NOMO-1 treated with DMSO at 0.1 percent for 48 hours (cell line): Measurements from ENCODE around the gene ROBO2.

Source experiments
- DNase-seq: peaks from one replicate; lab custom pipeline; 2025; ENCODE audit not compliant: unreplicated experiment; lab: John Stamatoyannopoulos, UW

The ROBO2 gene

DNA sequence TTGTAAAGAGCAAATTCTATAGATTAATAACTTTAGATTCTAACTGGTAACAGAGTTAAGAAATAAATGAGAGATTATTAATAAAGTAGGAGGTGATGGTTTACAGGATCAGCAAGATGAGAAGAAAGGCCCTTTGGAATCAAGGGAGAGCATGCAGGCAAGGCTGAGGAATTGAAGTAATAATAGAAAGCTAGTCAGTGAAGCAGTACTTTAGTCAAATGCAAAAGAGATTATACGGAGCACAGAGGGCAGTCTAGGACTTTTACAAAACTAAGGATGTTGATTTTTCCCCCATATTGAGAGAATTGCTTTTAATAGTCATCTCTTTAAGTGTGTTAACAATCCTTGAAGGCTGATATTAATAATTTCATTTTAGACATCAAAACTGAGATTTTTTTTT, 146.4 kb downstream of the ROBO2 start:
- no peak for DNase-seq

- peak; percentile 76 for DNase-seq
These were observed 146.8 kb downstream of the ROBO2 start for GRCh38 chr3:77186728-77187127.

DNA sequence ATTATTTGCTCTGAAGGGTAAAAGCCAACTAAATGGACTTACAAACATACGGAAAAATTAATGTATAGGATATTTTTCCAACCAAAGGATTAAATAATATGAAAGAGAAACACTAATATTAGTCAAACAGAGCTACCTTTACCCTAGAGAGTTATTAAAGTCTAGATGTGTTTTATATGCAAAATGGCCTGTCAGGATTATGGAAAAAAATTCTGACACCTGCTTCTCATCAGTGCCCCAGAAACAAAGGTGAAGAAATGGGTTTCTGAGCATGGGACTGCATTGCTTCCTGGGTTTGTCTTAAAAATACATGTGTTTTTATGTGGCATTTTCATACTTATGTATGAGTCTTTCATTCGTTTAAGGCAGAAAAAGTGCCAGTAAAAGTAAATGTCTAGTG, 148.3 kb downstream of the ROBO2 start:
- DNase-seq: no peak

DNA sequence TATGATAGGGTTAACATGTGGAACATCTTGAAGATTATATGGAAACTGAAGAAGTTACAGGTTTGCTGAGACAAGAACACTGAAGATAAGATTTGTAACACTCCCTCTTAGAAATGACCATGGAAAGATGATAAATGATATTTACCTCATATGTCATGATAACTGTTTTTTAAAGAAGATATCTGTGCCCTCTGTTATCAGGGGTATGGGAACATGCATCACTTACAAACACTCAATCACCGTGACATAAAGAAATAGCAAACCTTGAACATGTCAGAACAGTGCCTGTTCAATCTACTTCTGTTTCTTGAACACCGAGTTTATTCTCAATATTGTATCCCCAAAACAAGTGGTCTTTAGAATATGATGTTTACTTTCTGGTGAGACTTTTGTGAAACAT, 149.4 kb downstream of the ROBO2 start:
- DNase-seq: no peak

GRCh38 chr3:77189684-77190083, 149.8 kb downstream of the ROBO2 start:
- no peak for DNase-seq

DNA sequence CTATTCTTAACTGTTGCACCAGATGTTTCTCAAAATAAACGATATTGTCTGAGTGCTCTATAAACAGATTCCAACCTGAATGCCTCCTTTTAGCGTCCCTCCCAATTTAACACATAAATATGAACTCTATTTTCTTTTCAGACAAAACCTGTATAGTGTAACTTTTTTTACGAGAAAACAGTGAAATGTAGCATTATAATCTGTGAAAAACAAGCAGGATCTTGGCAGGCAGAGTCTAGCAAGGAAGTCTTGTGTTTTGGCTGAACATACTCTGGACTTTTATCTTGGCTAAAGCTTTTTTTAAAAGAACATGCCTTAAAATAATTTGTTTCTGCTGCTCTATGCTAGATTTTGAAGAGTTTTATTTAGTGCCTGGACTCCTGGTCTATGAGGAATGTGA, 150.5 kb downstream of the ROBO2 start:
- no peak for DNase-seq

GRCh38 chr3:77191014-77191413, 151.1 kb downstream of the ROBO2 start:
- no peak for DNase-seq

DNA sequence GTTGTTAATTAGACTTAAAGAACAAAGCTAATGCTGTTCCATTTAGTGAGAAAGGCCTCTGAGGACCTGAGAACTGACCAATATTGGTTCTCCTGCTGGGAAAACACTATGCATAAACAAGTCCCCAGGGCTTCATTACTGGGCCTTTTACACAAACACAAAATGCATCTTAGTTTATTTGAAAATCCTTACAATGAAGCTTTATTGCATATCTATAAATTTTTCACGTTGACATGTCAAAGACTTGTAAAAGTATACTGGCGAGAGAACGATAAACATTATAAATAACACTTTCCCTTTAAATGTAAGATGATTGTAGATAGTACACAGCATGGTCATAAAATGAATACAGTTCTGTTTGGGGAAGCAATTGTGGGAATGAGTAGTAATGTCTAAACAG, 151.7 kb downstream of the ROBO2 start:
- DNase-seq: no peak

DNA sequence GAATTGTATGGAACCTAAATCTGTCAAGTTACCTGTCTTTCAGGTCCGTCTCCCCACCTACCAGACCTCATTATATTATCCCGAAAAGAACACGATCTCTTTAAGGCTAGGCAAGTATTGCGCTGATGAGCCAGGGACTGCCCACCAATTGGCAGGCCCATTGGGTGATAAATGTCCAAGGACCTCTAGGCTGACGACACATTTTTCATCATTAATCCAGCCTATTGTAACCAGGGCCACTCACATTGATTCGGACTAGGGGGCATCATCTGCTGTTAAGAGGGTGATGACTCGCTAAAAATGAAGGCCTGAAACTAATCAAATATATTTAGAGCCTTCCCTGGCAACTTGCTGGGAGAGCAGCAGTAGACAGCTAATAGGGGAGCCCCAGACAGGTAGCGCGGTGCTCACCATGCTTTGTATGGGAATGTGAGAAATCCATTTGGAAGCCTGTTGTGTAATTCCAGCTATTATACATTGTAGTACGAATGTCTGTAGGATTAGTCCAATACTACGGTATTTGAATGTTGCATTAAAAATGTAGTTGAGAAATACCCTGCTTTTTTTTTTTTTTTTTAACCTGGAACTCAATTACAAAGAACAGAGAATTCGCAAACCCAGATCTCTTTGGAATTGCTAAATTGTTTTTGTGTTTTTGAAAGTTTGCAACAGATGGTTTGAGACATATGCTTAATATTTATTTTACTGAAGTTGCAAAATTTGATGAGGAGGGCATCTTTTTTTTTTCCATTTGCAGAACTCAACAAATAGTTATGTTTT, 156.1 kb downstream of the ROBO2 start:
- DNase-seq: no peak

- no peak for DNase-seq
These were observed 157.5 kb downstream of the ROBO2 start for GRCh38 chr3:77197408-77197807.

GRCh38 chr3:77203851-77204250, 164.0 kb downstream of the ROBO2 start:
- DNase-seq: no peak

DNA sequence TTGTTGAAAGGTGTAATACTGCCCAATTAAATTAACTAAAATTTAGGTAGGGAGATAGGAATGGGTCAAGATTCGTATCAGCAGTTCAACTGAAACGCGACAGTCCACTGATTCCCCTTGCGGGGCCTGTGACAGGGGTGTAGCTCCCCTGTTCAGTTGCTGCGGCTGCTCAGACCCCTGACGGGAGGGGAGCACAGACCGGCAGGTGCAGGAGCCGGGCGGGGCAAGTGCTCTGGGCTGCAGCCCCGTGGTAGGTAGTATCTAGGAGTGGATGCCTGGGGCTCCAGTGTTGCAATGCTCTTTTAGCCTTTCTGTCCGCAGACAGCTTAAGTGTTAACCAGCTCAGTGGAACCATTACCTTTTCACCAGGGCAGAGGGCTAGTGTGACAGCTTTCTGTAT, 164.9 kb downstream of the ROBO2 start:
- DNase-seq: no peak

- DNase-seq: no peak
These were observed 167.9 kb downstream of the ROBO2 start for GRCh38 chr3:77207753-77208152.

DNA sequence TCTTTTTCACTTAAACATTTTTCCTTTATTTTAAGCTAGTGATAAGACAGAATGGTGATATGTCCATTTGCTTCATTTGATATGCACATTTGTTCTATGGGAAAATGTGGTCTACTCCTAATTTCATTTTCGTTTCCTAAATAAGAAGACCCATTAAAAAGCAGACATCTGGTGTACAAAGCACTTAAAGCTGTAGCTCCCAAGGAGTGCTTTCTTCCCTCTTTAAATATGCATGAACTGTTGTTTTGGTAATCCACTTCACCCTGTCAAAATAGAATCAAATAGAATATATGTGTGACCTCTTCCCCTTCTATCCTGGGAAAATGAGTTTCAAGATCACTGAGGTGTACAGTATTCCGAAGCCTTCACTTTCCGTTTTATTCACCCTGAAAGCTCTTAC, 182.8 kb downstream of the ROBO2 start:
- DNase-seq: no peak

DNA sequence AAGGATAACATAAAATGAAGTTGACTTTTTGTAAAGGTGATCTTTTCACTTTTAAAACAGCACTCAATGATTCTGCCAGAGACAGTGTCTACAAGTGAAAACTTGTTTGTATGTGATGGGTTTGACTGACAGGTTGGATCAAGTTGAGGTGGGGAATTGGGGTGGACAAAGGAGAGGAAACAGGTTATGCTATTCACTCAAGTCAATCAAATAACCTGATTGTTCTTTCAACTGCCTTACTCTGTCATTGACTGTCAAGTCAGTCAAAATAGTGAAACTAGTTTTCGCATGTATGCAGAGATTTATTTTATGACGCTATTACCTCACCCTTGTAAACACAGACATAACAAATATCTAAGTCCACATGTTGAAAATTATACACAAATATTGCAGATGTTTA, 187.7 kb downstream of the ROBO2 start:
- no peak for DNase-seq

- DNase-seq: no peak
These were observed 192.7 kb downstream of the ROBO2 start for GRCh38 chr3:77232557-77232956.

DNA sequence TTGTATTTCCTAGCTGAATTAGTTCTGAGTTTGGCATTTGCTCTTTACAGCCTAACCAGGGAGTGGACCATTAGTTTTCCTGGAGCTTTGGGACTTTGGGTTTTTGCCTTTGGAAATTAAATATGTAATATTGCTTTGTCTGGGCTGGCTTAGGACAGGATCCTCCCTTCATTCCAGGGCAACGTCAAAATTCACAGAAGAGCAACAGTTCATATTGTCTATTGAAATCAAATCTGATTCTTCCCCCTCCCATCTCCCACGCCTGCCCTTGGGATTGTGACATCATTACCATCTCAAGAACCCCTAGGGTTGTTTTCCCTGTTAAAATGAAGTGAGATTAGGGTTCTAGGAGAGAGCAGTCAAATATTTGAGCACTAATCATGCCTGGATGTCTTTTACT, 194.1 kb downstream of the ROBO2 start:
- DNase-seq: no peak

DNA sequence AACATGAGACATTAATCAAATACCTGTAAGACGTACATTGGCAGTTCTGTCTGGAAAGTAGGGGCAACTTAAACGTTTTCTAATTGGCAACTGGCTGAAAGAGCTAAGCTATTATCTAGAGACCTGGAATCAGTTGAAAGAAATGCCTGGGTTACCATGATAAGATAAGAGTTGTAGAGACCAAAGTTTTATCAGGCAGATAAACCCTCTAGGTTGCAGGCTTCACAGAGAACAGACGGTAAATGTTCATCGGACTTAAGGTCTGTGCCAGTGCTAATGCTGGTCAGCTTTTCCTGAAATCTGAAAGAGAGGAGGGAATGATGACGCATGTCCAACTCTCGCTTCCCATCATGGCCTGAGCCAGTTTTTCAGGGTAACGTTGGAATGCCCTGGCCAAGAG, 196.2 kb downstream of the ROBO2 start:
- DNase-seq: no peak

GRCh38 chr3:77240072-77240650, 200.3 kb downstream of the ROBO2 start:
- DNase-seq: no peak

GRCh38 chr3:77242371-77242770, 202.5 kb downstream of the ROBO2 start:
- DNase-seq: no peak

- no peak for DNase-seq
These were observed 205.1 kb downstream of the ROBO2 start for GRCh38 chr3:77244981-77245380.

DNA sequence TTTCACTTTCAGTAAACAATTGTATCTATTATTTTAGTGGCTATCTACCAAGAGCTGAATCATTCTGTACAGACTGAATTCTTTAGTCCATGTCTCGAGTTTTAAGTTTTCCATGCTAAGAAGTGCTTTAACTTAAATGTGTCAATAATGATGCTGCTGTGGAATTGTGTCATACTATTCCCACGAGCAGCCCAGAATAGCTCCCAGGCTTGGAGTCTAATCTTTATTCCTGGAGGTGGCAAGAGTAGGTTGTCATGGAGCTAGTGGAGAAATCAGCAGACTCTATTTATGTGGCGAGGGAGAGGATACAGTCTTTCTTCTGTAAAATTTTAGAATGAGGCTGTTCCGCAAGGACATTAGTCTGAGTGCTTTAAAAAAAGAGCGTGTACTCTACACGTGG, 207.2 kb downstream of the ROBO2 start:
- DNase-seq: no peak

DNA sequence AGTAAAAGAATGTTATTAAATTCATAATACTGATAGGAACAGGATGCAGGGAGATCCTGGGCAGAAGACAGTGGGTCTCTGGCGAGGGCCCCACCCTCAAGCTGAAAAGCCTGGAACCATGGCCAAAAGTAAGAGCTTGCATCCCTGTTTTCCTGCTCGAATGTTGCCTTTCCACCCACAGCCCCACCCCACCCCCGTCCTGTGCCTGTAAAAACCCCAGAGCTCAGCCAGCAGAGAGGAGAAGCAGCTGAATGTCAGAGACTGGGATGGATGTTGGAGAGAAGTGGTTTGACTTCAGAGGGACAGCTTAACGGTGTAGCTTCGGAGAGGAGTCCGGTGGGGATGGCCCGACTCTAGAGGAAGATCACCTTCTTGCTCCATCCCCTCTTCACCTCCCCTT, 207.9 kb downstream of the ROBO2 start:
- DNase-seq: no peak
